ENCODE results near the gene ACOXL.

The ACOXL gene

DNA sequence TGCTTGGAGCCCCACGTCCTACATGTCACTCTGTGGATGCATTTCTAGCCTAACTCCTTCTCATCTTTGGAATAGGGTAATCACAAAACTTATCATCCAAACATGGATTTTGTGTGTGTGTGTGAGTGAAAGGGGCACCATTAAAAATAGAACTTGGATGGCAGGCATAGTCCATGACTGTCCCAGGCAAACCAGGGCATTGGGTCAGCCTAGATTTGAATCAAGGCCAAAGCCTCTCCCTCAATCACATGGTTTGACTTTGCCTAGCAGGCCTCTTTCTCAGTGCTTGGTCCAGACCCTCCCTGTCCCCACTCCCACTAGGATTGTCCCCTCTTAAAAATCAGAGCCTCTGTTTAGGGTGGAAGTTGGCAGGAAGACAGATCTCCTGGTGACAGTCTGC lies 320.9 kb downstream of the ACOXL start:
- no peak for DNase-seq
- Histone ChIP-seq H3K36me3 (no peaks in the 10 kb centered on the region), H3K4me3 (ENCODE audit: low read depth, low read length) (no peak overlapping the region), H3K4me1 (no peaks in the 10 kb centered on the region), H3K9me3 (no peaks in the 10 kb centered on the region), H3K27me3 (no peaks in the 10 kb centered on the region)
- TF ChIP-seq, protein P1, sequence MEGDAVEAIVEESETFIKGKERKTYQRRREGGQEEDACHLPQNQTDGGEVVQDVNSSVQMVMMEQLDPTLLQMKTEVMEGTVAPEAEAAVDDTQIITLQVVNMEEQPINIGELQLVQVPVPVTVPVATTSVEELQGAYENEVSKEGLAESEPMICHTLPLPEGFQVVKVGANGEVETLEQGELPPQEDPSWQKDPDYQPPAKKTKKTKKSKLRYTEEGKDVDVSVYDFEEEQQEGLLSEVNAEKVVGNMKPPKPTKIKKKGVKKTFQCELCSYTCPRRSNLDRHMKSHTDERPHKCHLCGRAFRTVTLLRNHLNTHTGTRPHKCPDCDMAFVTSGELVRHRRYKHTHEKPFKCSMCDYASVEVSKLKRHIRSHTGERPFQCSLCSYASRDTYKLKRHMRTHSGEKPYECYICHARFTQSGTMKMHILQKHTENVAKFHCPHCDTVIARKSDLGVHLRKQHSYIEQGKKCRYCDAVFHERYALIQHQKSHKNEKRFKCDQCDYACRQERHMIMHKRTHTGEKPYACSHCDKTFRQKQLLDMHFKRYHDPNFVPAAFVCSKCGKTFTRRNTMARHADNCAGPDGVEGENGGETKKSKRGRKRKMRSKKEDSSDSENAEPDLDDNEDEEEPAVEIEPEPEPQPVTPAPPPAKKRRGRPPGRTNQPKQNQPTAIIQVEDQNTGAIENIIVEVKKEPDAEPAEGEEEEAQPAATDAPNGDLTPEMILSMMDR (IDR thresholded peaks at IDR 0.05; ENCODE audit: low read depth, low read length): no peak

DNA sequence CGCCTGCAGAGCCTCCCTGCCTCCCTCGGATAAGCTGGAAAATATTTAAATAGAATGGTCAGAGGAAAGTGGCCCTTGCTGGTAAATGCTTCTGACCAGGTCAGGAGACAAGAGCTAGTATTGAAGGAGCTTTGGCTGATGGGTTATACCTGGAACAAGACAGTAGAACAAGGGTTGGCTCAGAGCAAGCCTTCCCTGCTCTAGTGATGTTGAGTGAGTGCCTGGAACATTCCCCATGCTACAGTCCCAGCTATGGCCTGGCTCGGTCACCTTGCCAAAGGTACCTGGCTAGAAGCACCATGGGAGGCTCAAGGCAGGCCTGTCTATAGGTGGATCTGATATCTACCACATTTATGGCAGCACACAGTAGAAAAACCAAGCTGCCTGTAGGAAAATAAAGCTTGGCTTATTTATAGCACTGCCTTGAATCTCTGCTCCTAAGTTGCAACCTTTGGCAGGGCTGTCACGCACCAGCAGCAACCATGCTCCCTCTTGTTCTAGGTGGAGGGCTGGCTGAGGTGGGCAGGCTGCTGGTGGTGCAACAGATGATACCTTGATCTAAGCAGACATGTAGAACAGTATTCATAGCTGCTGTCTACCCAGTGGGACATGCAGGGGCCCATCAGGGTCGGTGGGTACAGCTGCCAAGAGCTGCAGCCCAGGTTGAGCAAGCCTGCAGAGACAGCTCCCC lies 321.6 kb downstream of the ACOXL start:
- H3K27me3 ChIP-seq: no peaks in the 10 kb centered on the region
- TF ChIP-seq, protein P1 (IDR thresholded peaks at IDR 0.05; ENCODE audit: low read depth, low read length): no peak
- no peaks in the 10 kb centered on the region for H3K36me3 ChIP-seq
- no peaks in the 10 kb centered on the region for H3K9me3 ChIP-seq
- H3K4me1 ChIP-seq: no peaks in the 10 kb centered on the region
- no peak for DNase-seq
- no peak overlapping the region for H3K4me3 ChIP-seq (ENCODE audit: low read depth, low read length)

DNA sequence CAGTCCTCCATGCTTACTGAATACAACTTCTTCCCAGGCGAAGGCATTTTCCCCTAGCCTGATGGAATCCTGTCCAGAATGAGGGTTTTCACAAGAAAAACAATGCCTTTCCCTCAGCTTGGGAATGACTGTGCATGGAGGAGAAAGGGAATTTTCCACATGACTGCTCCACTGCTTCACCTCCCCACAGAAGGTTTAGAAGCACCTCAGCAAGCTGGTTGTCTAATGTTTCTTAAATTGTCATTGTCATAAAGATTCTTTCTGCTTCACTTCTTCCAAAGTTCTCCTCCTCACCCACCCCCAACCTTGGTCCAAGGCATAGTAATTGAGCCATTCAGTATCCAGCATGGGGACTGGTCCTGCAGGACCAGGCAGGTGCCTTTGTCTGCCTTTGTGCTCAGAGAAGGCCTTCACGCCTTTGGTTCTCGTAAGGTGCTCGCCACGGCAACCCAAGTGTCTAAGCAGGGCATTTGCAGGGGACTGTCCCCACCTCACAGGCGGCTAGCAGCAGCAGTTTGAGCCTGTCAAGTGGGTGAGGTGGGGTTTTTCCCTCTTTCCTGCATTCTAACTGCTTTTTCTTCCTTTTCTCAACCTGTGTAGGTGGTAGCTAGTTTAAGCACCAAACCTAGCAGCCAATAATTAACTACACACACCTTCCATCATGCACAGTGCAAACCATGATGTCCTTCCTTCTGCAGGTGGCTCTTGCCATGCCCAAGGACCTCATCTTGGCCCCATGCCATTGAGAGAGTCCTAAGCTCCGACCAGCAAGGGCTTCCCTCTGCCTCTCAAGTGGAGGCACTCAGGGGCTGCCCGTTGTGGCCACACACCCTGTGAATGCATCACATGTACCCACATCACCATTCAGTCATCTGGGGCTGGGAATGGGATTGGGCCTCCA lies 322.7 kb downstream of the ACOXL start:
- H3K4me1 ChIP-seq: no peaks in the 10 kb centered on the region
- no peaks in the 10 kb centered on the region for H3K27me3 ChIP-seq
- H3K9me3 ChIP-seq: no peaks in the 10 kb centered on the region
- DNase-seq: no peak
- TF ChIP-seq, protein P1 (IDR thresholded peaks at IDR 0.05; ENCODE audit: low read depth, low read length): no peak
- no peaks in the 10 kb centered on the region for H3K36me3 ChIP-seq
- H3K4me3 ChIP-seq (ENCODE audit: low read depth, low read length): no peak overlapping the region

DNA sequence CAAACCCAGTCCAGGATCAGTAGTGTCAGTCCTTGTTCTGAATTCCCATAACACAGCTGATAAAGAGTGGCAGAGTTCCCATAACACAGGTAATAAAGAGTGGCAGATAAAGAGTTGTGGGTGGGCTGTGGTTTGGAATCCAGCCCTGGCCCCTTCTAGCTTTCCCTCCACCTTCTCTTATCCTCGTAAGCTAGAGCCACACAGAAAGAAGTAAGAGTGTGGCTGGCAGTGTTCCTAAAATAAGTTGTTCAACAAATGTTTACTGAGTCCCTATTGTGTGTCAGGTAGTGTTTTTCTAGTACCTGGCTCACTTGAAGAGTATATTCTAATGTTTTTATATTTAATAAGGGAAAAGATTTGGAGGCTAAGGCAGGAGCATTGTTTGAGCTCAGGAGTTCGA lies 323.4 kb downstream of the ACOXL start:
- no peaks in the 10 kb centered on the region for H3K27me3 ChIP-seq
- DNase-seq: no peak
- no peaks in the 10 kb centered on the region for H3K9me3 ChIP-seq
- TF ChIP-seq, protein P1 (IDR thresholded peaks at IDR 0.05; ENCODE audit: low read depth, low read length): no peak
- no peaks in the 10 kb centered on the region for H3K36me3 ChIP-seq
- H3K4me1 ChIP-seq: no peaks in the 10 kb centered on the region
- H3K4me3 ChIP-seq (ENCODE audit: low read depth, low read length): no peak overlapping the region

DNA sequence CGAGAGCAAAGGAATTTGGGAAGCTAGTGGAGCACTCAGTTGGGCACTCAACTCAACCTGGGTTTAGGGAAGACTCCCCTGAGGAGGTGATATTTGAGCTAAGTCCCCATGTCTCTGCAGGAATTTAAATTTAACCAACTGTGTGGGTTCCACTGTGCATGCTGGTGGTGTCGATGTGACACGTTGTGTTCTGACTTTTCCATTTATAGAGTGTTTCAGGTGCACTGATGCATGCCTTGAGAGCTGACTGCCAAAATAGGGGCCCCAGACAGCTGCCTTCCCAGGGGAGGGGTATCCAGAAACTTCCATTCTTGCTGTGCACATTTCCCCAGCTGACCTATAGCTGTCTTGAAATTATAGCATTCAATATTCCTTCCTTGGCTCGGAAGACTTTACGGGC lies 324.7 kb downstream of the ACOXL start:
- Histone ChIP-seq H3K4me1 (no peaks in the 10 kb centered on the region), H3K9me3 (no peaks in the 10 kb centered on the region), H3K4me3 (ENCODE audit: low read depth, low read length) (no peak overlapping the region), H3K36me3 (no peaks in the 10 kb centered on the region), H3K27me3 (no peaks in the 10 kb centered on the region)
- TF ChIP-seq, protein P1 (IDR thresholded peaks at IDR 0.05; ENCODE audit: low read depth, low read length): no peak
- DNase-seq: no peak

DNA sequence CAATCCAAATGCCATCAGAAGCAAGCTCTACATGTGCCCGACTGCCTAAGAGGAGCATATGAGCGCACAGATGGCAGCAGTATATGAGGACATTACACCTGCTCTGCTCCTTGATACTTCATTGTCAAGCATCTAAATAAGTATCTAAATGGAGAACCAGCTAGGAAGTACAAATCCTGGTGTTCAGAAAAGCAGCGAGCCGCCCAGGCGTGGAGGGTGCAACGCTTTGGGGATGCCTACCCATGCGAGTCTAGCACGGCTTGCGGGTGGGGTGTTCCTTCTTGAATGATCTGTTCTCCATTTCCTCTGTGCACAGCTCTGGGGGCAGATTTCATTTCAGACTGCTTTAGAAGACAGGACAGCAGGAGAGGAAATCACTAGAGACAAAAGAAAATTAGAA lies 325.3 kb downstream of the ACOXL start:
- no peaks in the 10 kb centered on the region for H3K9me3 ChIP-seq
- no peak for DNase-seq
- no peaks in the 10 kb centered on the region for H3K36me3 ChIP-seq
- H3K4me3 ChIP-seq (ENCODE audit: low read depth, low read length): no peak overlapping the region
- H3K27me3 ChIP-seq: no peaks in the 10 kb centered on the region
- TF ChIP-seq, protein P1 (IDR thresholded peaks at IDR 0.05; ENCODE audit: low read depth, low read length): no peak
- H3K4me1 ChIP-seq: no peaks in the 10 kb centered on the region
